Stomach smooth muscle (tissue), 2 donors: Measurements from ENCODE around the gene SLC35E4.

ENCODE experiments used
- H3K27ac ChIP-seq: one replicate; pipeline ENCODE4 v1.7.0; 2013; ENCODE audit warnings: mild to moderate bottlenecking, low read length, inconsistent platforms
- H3K27me3 ChIP-seq, 2 donors: one replicate each; pipeline ENCODE4 v1.7.0; 2013; ENCODE audit warnings: low read length in 2 of 2; ENCODE audit not compliant: insufficient read depth in 2 of 2, control insufficient read depth in 1 of 2
- H3K36me3 ChIP-seq, 2 donors: one replicate each; pipeline ENCODE4 v1.7.0; 2013; ENCODE audit warnings: low read length in 2 of 2; ENCODE audit not compliant: control insufficient read depth in 2 of 2, insufficient read depth in 2 of 2
- H3K4me1 ChIP-seq: one replicate; pipeline ENCODE4 v1.7.0; 2013; ENCODE audit warnings: low read length; ENCODE audit not compliant: control insufficient read depth, insufficient read depth
- H3K4me3 ChIP-seq, 2 donors: one replicate each; pipeline ENCODE4 v1.7.0; 2013; ENCODE audit warnings: low read length in 2 of 2
- H3K9ac ChIP-seq, 2 donors: one replicate each; pipeline ENCODE4 v1.7.0; 2013; ENCODE audit warnings: low read length in 2 of 2, mild to moderate bottlenecking in 1 of 2
- H3K9me3 ChIP-seq, 2 donors: one replicate each; pipeline ENCODE4 v1.7.0; 2013; ENCODE audit warnings: low read length in 2 of 2; ENCODE audit not compliant: control insufficient read depth in 2 of 2
- donor health status: healthy.
- donor health status: Pancreatic carcinoma.

SLC35E4 gene

DNA sequence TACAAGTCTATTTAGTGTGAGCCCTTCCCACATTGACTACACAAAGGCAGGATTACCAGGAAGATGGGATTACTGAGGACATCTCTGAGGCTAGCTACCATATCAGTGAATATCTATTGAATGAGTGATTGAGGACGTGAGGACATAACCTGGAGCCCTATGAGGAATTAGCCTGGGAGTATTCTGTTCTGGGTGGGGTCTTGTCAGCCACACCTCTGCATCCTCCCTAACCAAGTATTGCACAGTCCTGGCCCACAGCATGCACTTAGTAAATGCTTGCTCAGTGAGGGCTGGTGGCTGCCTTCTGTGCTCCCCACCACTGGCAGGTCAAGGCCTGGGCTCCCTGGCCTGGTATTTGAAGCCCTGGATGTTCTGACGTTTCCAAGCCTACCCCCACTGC, 17.3 kb downstream of the SLC35E4 start:
- H3K4me3 ChIP-seq: no peak overlapping the region
- H3K36me3 ChIP-seq: no peaks in the 10 kb centered on the region
- no peak overlapping the region for H3K9ac ChIP-seq
- H3K4me1 ChIP-seq: no peaks in the 10 kb centered on the region
- H3K9me3 ChIP-seq: no peaks in the 10 kb centered on the region
- no peaks in the 10 kb centered on the region for H3K27me3 ChIP-seq
- H3K27ac ChIP-seq: no peak overlapping the region

DNA sequence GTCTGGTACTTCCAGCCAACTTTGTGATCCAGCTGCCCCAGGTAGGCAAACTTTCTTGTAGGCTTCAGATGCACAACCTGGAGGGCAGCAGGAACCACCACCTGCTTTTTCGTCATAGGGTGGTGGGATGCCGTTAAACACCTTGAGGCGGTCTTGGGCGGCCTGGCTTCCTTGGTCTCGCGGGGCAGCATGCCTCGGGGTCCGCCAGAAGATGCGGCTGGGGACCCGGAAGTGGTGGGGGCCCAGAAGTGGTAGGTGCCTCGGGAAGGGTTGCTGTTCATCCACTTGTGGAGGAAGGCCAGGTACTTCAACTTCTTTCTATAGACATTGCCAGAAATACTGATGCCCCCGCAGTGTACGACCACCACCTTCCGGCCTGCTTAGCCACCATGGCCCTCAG, 18.8 kb downstream of the SLC35E4 start:
- no peak overlapping the region for H3K4me3 ChIP-seq

DNA sequence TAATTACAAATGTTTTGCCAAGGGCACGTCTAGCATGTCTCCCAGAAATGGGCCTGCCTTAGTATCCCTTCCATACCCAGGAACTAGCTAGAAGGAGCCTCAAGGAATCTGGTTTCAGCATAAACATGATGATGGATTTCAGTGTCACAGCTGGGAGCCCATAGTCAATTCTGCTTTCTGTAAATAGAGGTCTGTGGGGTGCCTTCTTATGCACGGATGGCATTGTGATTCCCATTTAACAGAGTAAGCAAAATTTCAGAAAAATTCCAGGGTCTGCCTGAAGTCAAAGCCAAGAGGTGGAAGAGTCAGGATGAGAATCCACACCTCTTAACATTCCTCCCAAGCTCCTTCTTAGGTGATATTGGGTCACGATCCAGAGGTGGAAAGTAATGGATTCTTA, 20.0 kb downstream of the SLC35E4 start:
- no peak overlapping the region for H3K27ac ChIP-seq
- no peaks in the 10 kb centered on the region for H3K27me3 ChIP-seq
- H3K9me3 ChIP-seq: no peaks in the 10 kb centered on the region
- no peaks in the 10 kb centered on the region for H3K4me1 ChIP-seq
- H3K36me3 ChIP-seq: no peaks in the 10 kb centered on the region
- no peak overlapping the region for H3K9ac ChIP-seq
- no peak overlapping the region for H3K4me3 ChIP-seq

More for the DNA sequence above, 18.8 kb downstream of the SLC35E4 start:
- Histone ChIP-seq H3K27ac (no peak overlapping the region), H3K9me3 (no peaks in the 10 kb centered on the region), H3K4me1 (no peaks in the 10 kb centered on the region), H3K9ac (no peak overlapping the region), H3K27me3 (no peaks in the 10 kb centered on the region), H3K36me3 (no peaks in the 10 kb centered on the region)

DNA sequence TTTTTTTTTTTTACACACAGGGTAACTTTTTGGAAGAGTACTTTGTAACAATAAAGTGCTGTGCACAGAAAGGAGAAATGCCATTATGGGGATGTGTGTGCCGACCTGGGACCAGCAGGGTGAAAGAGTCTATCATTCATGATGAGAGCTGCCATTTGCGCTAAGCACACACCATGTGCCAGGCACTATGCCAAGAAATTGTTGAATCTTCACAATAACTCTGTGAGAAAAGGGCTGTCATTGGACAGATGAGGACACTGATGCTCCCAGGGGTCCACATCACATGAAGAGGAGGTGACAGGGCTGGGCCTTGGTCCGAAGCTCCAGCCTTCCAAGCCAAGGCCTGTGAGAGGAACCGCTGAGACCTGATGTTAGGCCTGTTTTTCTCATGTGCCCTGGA, 26.5 kb downstream of the SLC35E4 start:
- peaks cover 7 to 15% of the 10 kb centered on the region in 2 donors for H3K36me3 ChIP-seq
- H3K4me1 ChIP-seq: peaks cover under 1% of the 10 kb centered on the region
- no peaks in the 10 kb centered on the region for H3K9me3 ChIP-seq
- no peaks in the 10 kb centered on the region for H3K27me3 ChIP-seq
- H3K9ac ChIP-seq: no peak overlapping the region
- H3K4me3 ChIP-seq: no peak overlapping the region
- no peak overlapping the region for H3K27ac ChIP-seq

DNA sequence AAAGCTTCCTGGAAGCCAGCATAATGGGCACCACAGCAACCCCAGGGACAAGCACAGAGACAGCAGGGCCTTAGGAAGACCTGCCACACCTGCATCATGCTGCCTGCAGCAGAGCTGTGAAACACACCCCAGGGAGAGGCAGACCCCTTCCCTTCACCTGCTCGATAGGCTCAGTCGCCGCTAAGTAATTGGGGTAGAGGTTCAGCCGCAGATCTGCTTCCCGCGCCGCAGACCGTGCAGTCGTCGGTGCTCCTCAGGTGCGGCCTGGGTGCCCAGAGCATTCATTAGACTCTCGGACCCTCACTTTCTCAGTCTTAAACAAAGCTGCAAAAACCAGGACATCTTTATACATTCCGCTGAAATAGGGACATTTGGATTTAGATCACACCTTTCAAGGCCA, 29.2 kb downstream of the SLC35E4 start:
- H3K36me3 ChIP-seq: peaks cover 7 to 15% of the 10 kb centered on the region in 2 donors
- H3K27ac ChIP-seq: no peak overlapping the region
- H3K4me3 ChIP-seq: no peak overlapping the region
- no peaks in the 10 kb centered on the region for H3K27me3 ChIP-seq
- peaks cover 10% of the 10 kb centered on the region for H3K4me1 ChIP-seq
- H3K9ac ChIP-seq: no peak overlapping the region
- no peaks in the 10 kb centered on the region for H3K9me3 ChIP-seq

DNA sequence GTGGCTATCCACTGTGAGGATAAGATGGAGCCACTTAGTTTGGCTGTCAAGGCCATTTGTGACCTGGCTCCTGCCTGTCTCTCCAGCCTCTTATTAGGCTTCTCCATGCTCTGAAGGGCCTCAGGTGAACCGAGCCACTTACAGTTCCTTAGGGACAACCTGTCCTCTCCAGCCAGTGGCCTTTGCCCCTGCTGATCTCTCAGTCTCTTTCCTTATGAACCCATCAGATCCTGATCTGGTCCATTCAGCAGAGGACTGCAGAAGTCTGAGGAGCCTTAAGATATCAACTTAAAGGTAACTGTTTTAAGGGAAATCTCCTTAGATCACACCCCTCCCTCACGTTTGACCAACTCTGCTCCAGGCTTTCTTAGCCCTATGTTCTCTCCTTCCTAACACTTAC, 29.7 kb downstream of the SLC35E4 start:
- Histone ChIP-seq H3K27me3 (no peaks in the 10 kb centered on the region), H3K9ac (no peak overlapping the region), H3K9me3 (no peaks in the 10 kb centered on the region), H3K36me3 (peaks cover 7 to 15% of the 10 kb centered on the region in 2 donors), H3K27ac (no peak overlapping the region), H3K4me1 (peaks cover 10% of the 10 kb centered on the region), H3K4me3 (no peak overlapping the region)

DNA sequence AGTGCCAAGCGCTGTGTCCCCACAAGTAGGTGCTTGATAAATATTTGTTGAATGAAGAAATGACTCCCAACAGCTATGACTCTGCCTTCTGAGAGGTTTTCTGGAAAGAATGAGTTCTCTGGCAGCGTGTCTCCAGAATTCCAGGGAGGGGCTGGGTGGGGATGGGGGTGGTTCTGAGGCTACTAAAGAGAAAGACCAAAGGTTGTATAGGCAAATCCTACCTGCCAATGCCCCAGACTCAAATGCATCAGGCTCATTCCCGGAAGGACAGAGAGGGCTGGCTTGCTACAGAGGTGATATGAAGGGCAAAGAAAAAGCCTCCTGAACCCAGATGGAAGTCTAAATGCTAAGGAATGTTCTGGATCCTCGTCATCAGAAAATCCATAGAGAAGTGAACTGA, 30.2 kb downstream of the SLC35E4 start:
- Histone ChIP-seq H3K27ac (no peak overlapping the region), H3K36me3 (peaks cover 7 to 15% of the 10 kb centered on the region in 2 donors), H3K9ac (no peak overlapping the region), H3K4me3 (no peak overlapping the region), H3K27me3 (no peaks in the 10 kb centered on the region), H3K4me1 (peaks cover 10% of the 10 kb centered on the region), H3K9me3 (no peaks in the 10 kb centered on the region)

DNA sequence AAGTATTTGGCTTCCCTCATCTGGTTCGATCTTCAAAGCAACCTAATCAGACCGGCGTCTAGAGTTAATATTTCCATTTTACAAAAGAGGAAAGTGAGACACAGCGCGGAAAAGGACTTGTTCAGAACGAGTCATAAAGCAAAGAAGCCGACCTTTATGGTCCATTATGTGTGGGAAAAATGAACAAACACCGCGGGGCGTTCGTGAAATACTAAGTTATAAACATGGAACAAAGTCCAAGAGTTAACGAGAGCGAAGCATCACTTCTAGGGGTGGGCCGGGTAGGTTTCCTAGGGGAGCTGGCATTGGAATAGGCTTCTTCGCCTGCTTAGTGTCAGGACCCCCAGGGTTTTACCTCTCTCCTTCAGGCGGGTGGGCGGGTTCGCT, 31.5 kb downstream of the SLC35E4 start:
- no peaks in the 10 kb centered on the region for H3K9me3 ChIP-seq
- H3K27me3 ChIP-seq: no peaks in the 10 kb centered on the region
- no peak overlapping the region for H3K27ac ChIP-seq
- peaks cover 10% of the 10 kb centered on the region for H3K4me1 ChIP-seq
- peak overlapping the region; percentile 76 for H3K9ac ChIP-seq
- peak overlapping the region; percentile 91 to 95 for H3K4me3 ChIP-seq
- H3K36me3 ChIP-seq: peaks cover 6 to 13% of the 10 kb centered on the region in 2 donors

DNA sequence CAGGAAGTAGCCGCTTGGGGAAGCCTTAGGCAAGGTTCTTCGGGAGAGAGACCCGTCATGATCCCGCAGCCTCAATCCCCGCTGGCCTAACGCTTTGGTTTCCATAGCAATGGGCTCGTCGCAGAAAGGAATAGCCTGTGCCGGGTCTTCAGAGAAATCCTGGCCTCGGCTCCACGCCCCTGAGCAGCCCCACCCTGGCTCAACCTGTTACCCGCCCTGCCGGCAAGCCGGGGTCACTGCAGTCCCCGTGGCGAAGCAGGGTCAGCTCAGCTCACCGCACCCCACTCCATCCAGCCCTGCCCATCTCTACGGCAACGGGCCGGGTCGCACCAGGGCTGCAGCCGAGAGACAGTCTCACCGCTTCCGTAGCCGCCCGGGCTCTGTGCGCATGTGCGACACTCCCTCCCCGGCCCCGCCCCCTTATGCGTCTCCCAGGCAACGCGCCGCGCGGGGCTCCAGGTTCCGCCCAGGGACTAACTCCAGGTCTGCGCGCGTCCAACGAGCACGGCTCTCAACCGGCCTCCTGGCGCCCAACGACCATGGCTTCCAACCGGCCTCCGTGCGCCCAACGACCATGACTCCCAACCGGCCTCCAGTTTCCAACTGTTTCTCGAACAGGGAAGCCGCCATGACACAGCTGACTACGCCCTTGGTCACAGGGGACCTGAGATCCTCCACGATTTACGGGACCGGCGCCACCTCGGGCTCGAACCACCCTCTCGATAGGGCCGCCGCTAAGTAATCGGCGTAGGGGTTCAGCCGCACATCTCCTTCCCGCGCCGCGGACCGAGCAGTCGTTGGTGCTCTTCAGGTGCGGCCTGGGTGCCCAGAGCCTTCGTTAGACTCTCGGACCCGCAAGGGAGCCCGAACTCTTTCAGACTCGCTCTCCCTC, 32.2 kb downstream of the SLC35E4 start, which contains the start of gene DUSP18:
TSS of gene DUSP18 (minus strand) at position 382 of the 892 bp plus-strand sequence. CDS start 3,872 bp downstream, outside the sequence.
- Histone ChIP-seq H3K27me3 (no peaks in the 10 kb centered on the region), H3K4me1 (peaks cover 10% of the 10 kb centered on the region), H3K9me3 (no peaks in the 10 kb centered on the region), H3K27ac (no peak within 1 kb of the TSS), H3K4me3 (peak within 1 kb of the TSS; percentile 91 to 95), H3K36me3 (peaks cover 4 to 10% of the 10 kb centered on the region in 2 donors), H3K9ac (peak within 1 kb of the TSS; percentile 76)

DNA sequence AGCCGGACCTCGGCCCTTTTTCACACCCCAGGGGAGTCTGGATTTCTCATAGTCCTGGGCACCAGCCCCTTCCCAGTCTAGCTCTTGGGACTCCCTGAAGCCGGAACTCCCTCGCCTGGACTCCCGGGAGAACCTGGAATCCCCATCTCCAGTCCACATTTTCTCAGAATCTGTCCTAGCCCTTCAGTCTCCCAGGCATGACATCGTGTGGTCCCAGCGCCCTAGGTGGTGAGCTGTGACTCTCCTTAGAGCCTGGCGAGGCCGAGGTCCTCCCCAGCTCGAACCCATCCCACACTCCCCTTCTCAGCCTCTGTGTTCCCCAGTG, 32.8 kb downstream of the SLC35E4 start:
- Histone ChIP-seq H3K36me3 (peaks cover 2 to 5% of the 10 kb centered on the region in 2 donors), H3K4me3 (peak overlapping the region; percentile 91 to 95), H3K9ac (peak overlapping the region; percentile 76), H3K9me3 (no peaks in the 10 kb centered on the region), H3K27ac (no peak overlapping the region), H3K27me3 (no peaks in the 10 kb centered on the region), H3K4me1 (peaks cover 10% of the 10 kb centered on the region)

DNA sequence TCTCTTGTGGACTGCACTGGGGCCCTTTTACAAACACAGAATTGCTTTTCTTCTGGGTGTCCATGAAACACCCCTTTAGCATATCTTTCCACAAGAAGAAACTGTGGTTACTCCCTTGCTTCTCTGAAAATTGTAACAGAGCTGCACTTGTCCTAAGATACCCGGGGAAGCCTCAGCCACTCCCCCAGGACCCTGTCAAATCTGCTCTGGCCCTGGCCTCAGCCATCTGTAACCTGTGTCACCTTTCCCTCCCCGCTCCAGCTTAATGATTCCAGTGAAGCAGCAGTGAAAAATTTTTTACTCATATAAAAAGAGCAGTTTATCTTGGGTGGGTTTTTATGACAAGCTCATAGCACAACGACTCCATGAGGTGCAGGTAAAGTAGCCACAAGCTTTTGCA, 35.5 kb downstream of the SLC35E4 start:
- Histone ChIP-seq H3K27me3 (peaks cover 0 to 2% of the 10 kb centered on the region in 2 donors), H3K9ac (no peak overlapping the region), H3K36me3 (no peaks in the 10 kb centered on the region), H3K4me3 (no peak overlapping the region), H3K4me1 (peaks cover 10% of the 10 kb centered on the region), H3K9me3 (no peaks in the 10 kb centered on the region), H3K27ac (no peak overlapping the region)
